OCI-M2 (cell line): ENCODE data around the gene DNPH1.

Source experiments
- DNase-seq: peaks from one replicate; lab custom pipeline; 2025; ENCODE audit not compliant: unreplicated experiment; lab: John Stamatoyannopoulos, UW

DNPH1 gene, protein sequence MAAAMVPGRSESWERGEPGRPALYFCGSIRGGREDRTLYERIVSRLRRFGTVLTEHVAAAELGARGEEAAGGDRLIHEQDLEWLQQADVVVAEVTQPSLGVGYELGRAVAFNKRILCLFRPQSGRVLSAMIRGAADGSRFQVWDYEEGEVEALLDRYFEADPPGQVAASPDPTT

GRCh38 chr6:43228951-43229802 is at the start of gene DNPH1:
TSS of gene DNPH1 (minus strand) at chr6:43229481. CDS start at chr6:43229456, 25 bp downstream.
- DNase-seq, result no peak

- no peak for DNase-seq
Measured at GRCh38 chr6:43278524-43279078, 49.3 kb upstream of the DNPH1 start.

GRCh38 chr6:43277643-43278523 is 48.6 kb upstream of the DNPH1 start:
- DNase-seq, result no peak

DNA sequence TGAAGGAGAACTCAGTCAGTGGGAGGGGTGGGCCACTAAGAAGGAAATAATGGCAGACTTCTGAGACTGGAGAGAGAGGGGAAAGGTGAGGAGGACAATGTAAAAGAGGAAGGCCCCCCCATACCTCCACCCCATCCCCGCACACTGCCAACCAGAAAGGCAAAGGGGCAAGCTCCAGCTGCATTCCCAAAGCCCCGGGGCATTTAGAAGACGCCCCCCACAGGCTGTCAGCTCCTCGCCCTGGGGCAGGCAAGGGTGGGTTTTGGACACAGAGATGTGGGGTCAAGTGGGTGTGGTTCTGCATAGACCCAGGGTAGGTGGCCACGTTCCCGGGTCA is 48.0 kb upstream of the DNPH1 start:
- no peak for DNase-seq

DNA sequence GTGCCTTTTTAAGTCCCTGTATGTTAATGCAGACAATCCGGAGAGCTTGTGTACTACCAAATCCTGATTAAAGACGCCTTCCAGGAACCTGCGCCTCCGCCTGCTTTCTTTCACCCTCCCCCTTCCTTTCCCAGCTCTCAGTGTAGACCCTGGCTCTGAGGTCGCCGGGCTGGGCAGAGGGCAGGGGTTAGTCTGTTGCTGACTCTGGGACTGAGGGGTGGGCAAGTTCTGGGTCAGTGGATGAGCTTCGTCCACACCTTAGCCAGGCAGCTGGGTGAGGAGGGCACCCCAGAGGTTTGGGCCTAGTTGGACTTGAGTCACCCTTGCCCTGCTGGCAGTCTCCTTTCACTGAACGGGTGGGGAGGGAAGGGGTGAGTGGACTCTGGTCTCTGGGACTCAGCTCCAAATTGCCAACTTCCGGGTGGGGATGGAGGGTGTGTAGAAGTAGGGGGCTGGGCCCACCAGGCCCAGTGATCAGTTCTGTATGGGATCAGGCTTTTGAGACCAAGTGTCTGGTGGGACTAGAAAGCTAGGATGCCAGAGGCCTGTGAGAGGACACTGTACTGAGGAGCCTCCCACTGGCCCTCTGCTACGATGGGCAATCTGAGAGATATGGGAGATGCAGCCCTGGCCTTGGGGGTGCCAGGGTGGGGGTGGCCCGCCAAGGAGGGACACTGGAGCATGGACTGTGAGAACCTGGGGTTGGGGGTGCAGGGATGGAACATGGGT is 47.5 kb upstream of the DNPH1 start:
- no peak for DNase-seq

DNA sequence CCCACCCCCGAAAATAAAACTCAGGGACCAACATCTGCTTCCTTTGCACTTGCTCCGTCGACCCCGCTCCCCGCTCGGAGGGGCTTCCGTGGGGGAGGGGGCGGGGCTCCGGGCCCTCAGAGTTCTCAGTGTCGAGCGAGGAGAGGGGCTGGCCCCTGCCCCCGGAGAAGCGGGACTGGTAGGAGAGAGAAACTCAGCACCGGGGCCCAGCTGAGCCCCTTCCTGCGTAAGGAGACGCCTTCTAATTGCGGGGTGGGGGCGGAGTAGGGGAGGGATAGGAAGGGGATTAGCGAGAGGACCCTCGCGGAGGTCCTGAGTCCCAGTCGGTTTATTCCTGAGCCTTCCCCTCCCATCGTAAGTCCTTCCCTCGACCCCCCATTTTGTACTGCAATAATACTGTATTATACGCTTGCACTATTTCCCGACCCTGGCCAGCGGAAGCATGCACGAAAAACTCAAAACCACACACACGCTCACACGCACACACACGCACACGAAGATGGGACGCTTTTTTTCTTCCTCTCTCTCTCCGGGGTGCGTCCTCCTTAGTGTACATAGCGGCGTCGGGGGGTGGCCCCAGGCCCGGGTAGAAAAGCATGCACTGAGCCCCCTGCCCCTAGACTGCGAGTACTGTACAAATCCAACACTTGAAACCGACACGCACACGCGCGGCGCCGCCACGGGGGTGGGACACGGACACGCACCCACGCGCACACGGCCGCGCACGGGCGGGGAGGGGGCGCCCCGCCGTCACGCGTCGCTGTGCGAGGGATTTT is 46.7 kb upstream of the DNPH1 start:
- DNase-seq, result no peak

- no peak for DNase-seq
Measured at GRCh38 chr6:43274916-43275597, 45.8 kb upstream of the DNPH1 start.

GRCh38 chr6:43274127-43274915 is 45.0 kb upstream of the DNPH1 start:
- DNase-seq, result no peak

DNA sequence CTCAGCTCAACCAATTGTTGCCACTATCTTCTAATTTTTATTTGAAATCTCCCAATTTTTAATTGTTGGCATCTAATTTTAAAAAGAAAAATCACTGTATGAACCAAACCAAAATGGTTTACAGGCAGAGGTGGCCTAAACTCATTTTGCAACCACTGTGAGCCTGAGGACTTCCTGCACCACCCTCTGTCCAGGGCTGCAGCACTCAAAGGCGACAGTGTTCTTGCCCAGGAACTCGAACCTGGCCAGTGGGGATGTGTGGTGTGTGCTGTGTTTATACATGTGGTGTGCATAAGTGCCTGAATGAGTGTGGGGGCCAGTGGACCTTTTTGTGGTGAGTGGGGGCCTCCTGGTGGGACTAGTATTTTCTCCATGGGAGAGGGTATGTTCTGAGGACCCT is 44.4 kb upstream of the DNPH1 start:
- no peak for DNase-seq

- no peak for DNase-seq
Measured at GRCh38 chr6:43271944-43272343, 42.7 kb upstream of the DNPH1 start.

- DNase-seq, result no peak
Measured at GRCh38 chr6:43271103-43271815, 42.0 kb upstream of the DNPH1 start.

DNA sequence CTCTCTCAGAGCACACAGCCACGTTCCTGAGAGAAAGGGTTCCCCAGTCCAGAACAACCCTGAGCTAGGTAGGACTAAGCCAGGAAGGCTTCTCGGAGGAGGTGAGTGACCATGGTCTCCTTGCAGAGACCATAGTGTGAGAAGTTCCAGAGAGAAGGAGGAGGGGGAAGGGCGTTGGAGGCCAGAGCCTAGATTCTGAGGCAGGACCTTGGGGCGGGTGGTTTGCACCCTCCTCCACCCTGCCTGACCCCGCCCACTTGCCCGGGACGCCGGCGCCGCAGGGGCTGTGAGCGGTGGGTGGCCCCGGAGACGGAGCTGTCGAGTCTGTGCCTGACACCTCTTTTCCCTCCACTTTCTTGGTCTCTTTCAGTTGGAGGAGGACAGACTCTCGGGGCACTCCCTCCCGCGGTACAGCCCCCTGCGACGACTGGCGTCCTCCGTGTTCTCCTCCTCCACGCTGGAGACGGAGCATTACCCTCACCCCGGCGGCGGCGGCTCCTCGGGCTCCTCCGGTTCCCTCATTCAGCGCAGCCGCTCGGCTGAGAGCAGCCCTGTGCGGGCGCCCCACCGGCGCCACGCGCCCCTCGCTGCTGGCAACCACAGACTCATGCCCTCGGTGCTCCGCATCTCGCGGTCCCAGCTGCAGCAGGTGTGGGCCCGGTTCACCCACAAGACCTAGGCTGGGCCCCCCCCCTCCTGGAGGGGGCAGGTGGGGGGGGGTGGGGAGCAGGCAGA is 40.2 kb upstream of the DNPH1 start:
- no peak for DNase-seq

GRCh38 chr6:43268782-43269272 is 39.5 kb upstream of the DNPH1 start:
- no peak for DNase-seq

- no peak for DNase-seq
Measured at GRCh38 chr6:43268355-43268700, 39.0 kb upstream of the DNPH1 start.

DNA sequence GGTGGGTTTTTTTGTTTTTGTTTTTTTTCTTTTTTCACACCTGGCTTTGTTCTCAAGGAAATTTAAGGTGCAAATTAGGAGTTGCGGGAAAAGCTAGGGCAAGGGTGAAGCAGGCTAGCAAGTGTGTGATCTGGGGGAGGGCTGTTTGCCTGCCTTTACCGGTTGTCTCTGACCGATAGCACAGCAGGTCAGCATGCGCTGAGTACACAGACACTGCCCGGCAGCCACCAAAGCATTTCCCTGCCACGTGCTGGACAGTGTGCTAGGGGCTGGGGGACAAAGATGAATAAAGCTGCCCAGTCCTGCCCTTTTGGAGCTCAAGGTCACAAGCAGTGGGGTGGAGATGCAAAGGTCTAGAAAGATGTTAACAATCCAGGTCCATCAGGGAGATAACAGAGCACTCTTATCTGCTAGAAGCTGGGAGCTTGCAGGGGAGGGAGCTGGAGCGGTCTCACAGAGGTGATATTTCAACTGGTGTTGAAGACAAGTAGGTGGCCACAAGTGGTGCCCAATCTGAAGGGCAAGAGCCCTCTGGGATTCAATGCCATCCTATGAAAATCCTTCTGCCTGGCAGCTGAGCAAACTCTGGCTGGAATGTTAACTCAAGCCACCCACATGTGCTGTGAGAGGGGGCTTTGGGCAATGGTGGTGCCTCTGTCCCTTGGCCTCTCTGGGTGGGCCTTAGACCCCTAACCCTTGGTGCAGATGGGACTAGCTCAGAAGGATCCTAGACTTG is 38.5 kb upstream of the DNPH1 start:
- DNase-seq, result no peak

GRCh38 chr6:43265564-43265963 is 36.3 kb upstream of the DNPH1 start:
- no peak for DNase-seq
